Neural progenitor cell (in vitro differentiated cells): ENCODE data around the gene EHBP1.

Experiments
- EZH2phosphoT487 ChIP-seq: fragments of 200-600 bp; sonication (generic); IDR thresholded peaks from 2 replicates; pipeline ENCODE4 v1.6.1; 2017; ENCODE audit warnings: antibody characterized with exemption
- TF ChIP-seq, protein P1 (sequence below): fragments of 200-600 bp; sonication (generic); IDR thresholded peaks from 2 replicates; pipeline ENCODE4 v1.5.1; 2017; ENCODE audit warnings: antibody characterized with exemption, mild to moderate bottlenecking

DNA sequence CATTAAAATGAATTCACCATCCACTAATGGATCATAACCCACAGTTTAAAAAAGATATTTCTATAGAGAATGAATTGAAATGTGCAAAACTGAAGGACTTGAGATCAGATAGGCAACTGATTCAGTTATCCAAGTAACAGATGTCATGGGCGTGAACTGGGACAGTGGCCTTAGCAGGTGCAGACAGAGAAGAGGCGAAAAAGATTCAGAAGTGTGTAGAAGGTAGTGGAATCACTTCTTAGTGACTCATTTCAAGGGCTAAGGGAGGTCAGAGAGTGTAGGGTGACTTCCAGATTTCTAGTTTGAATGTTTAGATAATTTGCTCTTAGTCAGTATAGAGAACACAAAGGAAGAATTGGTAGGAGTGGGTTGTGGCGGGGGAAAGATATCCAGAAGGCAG, 79.7 kb downstream of the EHBP1 start:
- no peak for TF ChIP-seq EZH2phosphoT487
- TF ChIP-seq, protein P1, sequence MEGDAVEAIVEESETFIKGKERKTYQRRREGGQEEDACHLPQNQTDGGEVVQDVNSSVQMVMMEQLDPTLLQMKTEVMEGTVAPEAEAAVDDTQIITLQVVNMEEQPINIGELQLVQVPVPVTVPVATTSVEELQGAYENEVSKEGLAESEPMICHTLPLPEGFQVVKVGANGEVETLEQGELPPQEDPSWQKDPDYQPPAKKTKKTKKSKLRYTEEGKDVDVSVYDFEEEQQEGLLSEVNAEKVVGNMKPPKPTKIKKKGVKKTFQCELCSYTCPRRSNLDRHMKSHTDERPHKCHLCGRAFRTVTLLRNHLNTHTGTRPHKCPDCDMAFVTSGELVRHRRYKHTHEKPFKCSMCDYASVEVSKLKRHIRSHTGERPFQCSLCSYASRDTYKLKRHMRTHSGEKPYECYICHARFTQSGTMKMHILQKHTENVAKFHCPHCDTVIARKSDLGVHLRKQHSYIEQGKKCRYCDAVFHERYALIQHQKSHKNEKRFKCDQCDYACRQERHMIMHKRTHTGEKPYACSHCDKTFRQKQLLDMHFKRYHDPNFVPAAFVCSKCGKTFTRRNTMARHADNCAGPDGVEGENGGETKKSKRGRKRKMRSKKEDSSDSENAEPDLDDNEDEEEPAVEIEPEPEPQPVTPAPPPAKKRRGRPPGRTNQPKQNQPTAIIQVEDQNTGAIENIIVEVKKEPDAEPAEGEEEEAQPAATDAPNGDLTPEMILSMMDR, result no peak
